Stimulated activated naive CD8-positive, alpha-beta T cell treated with anti-CD3 and anti-CD28 coated beads, Interleukin-15, amount 100 ng/mL, for 72 hours (primary cell): Measurements from ENCODE around the gene FMNL3.
"Not testable (repeated sequence)": the region's sequence is repeated elsewhere in the genome, so short reads cannot be mapped to it uniquely, and the experiment has no call there.

Experiments used
- ATAC-seq: fragments of 150-1000 bp; cut with Tn5 transposase; 2 replicates; pipeline ENCODE4 v1.10.0; 2021; ENCODE audit warnings: mild to moderate bottlenecking, moderate library complexity
- DNase-seq, 2 donors: peaks; one replicate each; pipeline ENCODE4 v3.0.0; 2021 to 2022
- H3K27ac Mint-ChIP-seq, 2 donors: one replicate each; pipeline ENCODE4 v1.8.0; 2022; ENCODE audit warnings: mild to moderate bottlenecking in 2 of 2, mixed read lengths in 2 of 2, moderate library complexity in 2 of 2
- H3K27me3 Mint-ChIP-seq: one replicate; pipeline ENCODE4 v1.8.0; 2022; ENCODE audit warnings: mixed read lengths
- H3K4me1 Mint-ChIP-seq: one replicate; pipeline ENCODE4 v1.8.0; 2022; ENCODE audit warnings: mild to moderate bottlenecking, mixed read lengths
- H3K4me3 Mint-ChIP-seq, 2 donors: one replicate each; pipeline ENCODE4 v1.8.0; 2022; ENCODE audit warnings: mild to moderate bottlenecking in 2 of 2, mixed read lengths in 2 of 2, moderate library complexity in 1 of 2
- H3K9me3 Mint-ChIP-seq, 2 donors: one replicate each; pipeline ENCODE4 v1.8.0; 2022; ENCODE audit warnings: mixed read lengths in 2 of 2

Gene FMNL3

DNA sequence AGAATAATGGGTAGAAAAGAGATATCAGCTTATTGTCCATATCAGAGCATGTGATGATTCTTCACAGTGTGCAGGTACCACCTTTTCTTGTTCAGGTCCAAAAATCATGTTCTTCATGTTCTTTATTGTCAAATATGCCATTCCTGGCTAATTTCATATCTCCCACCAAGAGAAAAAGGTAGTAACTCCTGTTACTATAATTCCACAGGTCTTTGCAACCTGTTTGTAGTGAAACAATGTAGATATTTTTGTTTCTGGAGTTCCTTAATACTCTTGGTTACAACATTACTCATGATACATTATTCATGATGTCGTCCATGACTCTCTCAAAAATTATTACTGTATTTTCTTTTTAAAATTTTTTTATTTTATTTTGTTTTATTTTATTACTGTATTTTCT, 22.8 kb upstream of the FMNL3 start:
- no peak overlapping the region for H3K4me3 Mint-ChIP-seq
- no peaks in the 10 kb centered on the region for H3K4me1 Mint-ChIP-seq
- ATAC-seq (no peak), DNase-seq (no peak)
- H3K27me3 Mint-ChIP-seq = peaks cover 11% of the 10 kb centered on the region
- H3K9me3 Mint-ChIP-seq = peaks cover 0 to 6% of the 10 kb centered on the region in 2 donors
- H3K27ac Mint-ChIP-seq = no peak overlapping the region

DNA sequence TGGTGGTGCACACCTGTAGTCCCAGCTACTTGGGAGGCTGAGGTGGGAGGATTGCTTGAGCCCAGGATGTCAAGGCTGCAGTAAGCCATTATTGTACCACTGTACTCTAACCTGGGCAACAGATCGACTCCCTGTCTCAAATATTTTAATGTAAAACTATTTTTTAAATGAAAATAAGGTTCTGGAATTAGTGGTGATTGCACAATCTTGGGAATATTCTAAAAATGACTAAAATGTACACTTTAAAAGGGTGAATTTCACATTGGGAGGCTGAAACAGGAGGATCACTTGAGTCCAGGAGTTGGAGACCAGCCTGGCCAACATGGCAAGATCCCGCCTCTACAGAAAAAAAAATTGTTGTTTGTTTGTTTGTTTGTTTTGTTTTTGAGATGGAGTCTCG, 21.2 kb upstream of the FMNL3 start:
- Mint-ChIP-seq H3K9me3 (no peaks in the 10 kb centered on the region), H3K27me3 (peaks cover 20% of the 10 kb centered on the region), H3K27ac (no peak overlapping the region), H3K4me3 (no peak overlapping the region), H3K4me1 (no peaks in the 10 kb centered on the region)
- ATAC-seq (no peak), DNase-seq (no peak)

DNA sequence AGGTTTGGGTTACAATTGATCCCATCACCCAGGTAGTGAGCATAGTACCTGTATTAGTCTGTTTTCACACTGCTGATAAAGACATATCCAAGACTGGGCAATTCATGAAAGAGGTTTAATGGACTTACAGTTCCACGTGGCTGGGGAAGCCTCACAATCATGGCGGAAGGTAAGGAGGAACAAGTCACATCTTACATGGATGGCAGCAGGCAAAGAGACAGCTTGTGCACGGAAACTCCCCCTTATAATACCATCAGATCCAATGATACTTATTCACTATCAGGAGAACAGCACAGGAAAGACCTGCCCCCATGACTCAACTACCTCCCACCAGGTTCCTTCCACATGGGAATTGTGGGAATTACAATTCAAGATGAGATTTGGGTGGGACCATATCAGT, 14.2 kb upstream of the FMNL3 start:
- not testable (repeated sequence) for H3K9me3 Mint-ChIP-seq, DNase-seq, H3K4me1 Mint-ChIP-seq, ATAC-seq, H3K4me3 Mint-ChIP-seq, H3K27ac Mint-ChIP-seq
- peaks cover 17% of the 10 kb centered on the region for H3K27me3 Mint-ChIP-seq

DNA sequence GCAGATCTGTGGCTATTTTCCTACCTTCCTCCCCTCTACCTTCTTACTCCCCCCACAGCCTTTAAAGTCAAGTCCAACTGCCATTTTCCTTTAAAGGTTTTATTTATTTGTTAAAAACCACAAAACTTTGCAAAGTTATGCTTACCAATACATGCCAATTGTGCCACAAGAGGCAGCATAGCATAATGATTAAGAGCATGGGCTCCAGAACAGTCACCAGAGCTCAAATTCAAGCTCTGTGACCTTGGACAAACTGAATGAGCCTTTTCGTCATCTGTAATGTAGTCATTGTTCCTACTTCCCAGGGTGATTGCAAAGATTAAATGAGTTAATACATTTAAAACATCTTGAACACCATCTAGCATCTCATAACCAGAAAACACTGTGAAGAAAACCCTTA, 13.0 kb upstream of the FMNL3 start:
- ATAC-seq = no peak
- no peak for DNase-seq
- Mint-ChIP-seq H3K27ac (no peak overlapping the region), H3K4me1 (no peaks in the 10 kb centered on the region), H3K27me3 (peaks cover 17% of the 10 kb centered on the region), H3K4me3 (no peak overlapping the region), H3K9me3 (no peaks in the 10 kb centered on the region)

DNA sequence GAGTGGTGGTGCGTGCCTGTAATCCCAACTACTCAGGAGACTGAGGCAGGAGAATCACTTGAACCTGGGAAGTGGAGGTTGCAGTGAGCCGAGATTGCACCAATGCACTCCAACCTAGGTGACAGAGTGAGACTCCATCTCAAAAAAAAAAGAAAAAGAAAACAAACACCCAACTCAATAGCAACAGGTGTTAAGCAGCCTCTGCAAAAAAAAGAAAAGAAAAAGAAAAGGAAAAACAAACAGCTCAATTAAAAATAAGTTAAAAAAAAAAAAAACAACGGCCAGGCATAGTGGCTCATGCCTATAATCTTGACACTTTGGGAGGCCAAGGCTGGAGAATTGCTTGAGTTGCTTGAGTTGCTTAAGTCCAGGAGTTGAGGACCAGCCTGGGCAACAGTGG, 10.6 kb upstream of the FMNL3 start:
- not testable (repeated sequence) for H3K9me3 Mint-ChIP-seq, H3K4me1 Mint-ChIP-seq, H3K27me3 Mint-ChIP-seq, ATAC-seq, DNase-seq, H3K4me3 Mint-ChIP-seq, H3K27ac Mint-ChIP-seq

GRCh38 chr12:49716553-49716952, 9.3 kb upstream of the FMNL3 start:
- Mint-ChIP-seq H3K4me3 (no peak overlapping the region), H3K27me3 (peaks cover 9% of the 10 kb centered on the region), H3K27ac (no peak overlapping the region), H3K9me3 (no peaks in the 10 kb centered on the region), H3K4me1 (no peaks in the 10 kb centered on the region)
- DNase-seq (no peak), ATAC-seq (no peak)

DNA sequence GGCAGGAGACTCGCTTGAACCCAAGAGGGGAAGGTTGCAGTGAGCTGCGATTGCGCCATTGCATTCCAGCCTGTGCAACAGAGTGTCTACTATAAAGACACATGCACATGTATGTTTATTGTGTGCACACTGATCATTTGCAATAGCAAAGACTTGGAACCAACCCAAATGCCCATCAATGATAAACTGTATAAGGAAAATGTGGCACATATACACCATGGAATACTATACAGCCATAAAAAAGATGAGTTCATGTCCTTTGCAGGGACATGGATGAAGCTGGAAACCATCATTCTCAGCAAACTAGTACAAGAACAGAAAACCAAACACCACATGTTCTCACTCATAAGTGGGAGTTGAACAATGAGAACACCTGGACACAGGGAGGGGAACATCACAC, 6.7 kb upstream of the FMNL3 start:
- not testable (repeated sequence) for H3K27me3 Mint-ChIP-seq, ATAC-seq, H3K4me3 Mint-ChIP-seq, H3K4me1 Mint-ChIP-seq, DNase-seq, H3K27ac Mint-ChIP-seq, H3K9me3 Mint-ChIP-seq

DNA sequence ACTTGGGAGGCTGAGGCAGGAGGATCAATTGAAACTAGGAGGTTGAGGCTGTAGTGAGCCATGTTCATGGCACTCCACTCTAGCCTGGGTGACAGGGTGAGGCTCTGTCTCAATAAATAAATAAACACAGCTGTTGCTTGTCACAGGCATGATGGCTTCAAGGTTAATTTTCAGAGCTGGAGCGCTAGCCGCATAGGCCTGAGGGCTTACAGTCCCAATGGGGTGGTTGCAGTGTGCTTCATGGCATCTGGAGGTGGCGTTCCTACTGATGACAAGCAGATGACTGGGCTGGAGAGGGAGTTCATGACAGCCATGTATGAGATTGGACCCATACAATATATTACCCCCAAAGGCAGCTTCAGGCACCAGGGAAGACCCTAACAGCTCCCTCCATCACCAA, 1.6 kb upstream of the FMNL3 start:
- ATAC-seq = no peak
- Mint-ChIP-seq H3K4me1 (peaks cover 32% of the 10 kb centered on the region), H3K27me3 (no peaks in the 10 kb centered on the region), H3K9me3 (no peaks in the 10 kb centered on the region), H3K4me3 (no peak overlapping the region), H3K27ac (no peak overlapping the region)
- no peak for DNase-seq

GRCh38 chr12:49707812-49708147, 575 bp upstream of the FMNL3 start:
- Mint-ChIP-seq H3K4me1 (peaks cover 42% of the 10 kb centered on the region), H3K27me3 (no peaks in the 10 kb centered on the region), H3K4me3 (peak overlapping the region; percentile 75 to 80), H3K9me3 (no peaks in the 10 kb centered on the region), H3K27ac (peak overlapping the region in 1 of 2 donors; percentile 99)
- DNase-seq (no peak), ATAC-seq (no peak)

DNA sequence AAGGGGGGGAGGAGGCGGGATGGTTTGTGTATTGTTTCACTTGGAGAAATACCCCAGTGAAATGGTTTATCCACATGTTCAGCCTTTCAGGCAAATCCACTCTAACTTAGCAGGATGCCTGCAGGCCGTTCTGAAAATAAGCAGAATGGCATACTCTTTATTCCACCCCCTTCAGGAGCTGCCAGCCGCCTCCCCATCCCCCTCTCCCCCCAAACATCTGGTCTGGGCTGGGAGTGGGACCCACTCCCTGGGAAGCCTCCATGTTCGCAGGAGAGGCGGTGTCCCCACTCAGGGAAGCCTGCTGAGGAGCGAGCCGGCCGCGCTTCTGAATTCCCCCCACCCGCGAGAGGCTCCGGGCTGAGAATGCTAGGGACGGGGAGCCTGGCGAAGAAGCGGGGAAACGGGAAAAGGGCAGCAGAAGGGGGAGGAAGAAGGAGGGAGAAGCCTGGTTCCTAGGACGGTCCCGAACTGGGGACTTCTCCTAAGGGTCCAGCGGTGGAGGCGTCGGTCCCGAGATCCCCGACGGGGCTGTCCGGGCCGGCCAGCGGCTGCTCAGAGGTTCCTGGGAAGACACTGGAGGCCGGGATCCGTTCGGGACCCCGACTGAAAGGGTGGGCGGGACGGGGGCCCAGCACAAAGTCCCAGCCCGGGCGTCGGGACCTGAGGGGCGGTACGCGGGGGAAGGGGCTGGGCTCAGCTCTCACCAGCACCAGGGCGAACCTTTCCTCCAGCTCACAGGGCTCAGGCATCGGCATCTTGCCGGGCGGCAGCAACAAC, 666 bp downstream of the FMNL3 start:
- H3K4me1 Mint-ChIP-seq = peaks cover 55% of the 10 kb centered on the region
- peak overlapping the region; percentile 97 to 98 for H3K4me3 Mint-ChIP-seq
- no peaks in the 10 kb centered on the region for H3K27me3 Mint-ChIP-seq
- H3K9me3 Mint-ChIP-seq = no peaks in the 10 kb centered on the region
- ATAC-seq (peak; percentile 46), DNase-seq (no peak)
- H3K27ac Mint-ChIP-seq = peak overlapping the region; percentile 92 to 95

DNA sequence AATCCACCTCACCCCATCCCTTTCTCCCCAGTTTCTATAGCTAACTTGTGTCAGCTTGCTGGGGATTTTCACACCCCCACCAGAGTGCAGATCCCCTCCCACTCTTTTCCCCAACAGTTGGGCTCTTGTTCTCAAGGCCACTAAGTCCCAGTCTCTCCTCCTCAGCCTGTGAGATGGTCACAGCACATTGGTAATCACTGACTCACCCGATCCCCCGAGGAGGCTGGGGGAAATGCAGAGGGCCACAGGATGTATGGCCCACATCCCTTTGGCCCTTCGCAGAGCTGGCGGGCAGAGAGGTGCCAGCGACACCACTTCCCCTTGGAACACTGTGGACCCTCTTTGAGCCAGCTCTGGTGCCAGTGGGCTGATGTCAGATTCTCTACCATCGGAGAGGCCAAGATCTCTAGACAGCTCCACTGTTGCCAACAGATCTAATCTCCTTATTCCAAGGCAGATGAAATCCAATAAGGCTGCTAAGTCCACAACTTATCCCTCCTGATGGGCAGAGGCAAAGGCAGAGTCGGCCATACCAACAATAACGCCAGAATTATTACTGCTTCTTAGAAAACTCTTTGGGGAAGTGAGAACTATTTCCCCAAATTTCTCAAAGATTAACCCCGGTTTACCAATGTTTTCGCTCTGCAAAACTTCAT, 1.6 kb downstream of the FMNL3 start:
- Mint-ChIP-seq H3K4me3 (peak overlapping the region; percentile 97 to 98), H3K27me3 (no peaks in the 10 kb centered on the region), H3K4me1 (peaks cover 57% of the 10 kb centered on the region), H3K27ac (peak overlapping the region; percentile 19 to 34), H3K9me3 (no peaks in the 10 kb centered on the region)
- peak in 1 of 2 donors; percentile 44 for DNase-seq
- ATAC-seq = no peak

DNA sequence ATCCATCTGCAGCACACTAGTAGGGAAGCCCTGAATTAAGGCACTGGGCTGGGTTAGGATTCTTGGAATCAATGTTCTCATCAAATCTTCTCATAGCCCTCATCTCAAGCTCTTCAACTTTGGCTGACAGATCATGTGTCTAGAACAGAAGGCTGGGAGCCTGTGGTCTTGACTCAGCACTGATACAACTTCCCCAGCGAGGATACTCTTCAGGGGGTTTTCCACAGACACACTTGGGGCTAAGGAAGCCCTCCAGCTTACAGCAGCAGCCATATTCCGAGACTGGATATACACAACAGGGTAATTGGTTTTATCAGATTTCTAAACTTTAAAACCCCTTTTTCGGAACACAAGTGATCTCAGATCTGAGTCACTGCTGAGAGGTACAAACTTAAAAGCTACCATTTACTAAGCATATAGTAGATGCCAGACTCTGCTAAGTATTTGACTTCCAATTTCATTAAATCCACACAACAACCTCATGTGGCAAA, 3.5 kb downstream of the FMNL3 start:
- peak; percentile 45 to 78 for DNase-seq
- Mint-ChIP-seq H3K4me1 (peaks cover 72% of the 10 kb centered on the region), H3K9me3 (no peaks in the 10 kb centered on the region), H3K27ac (peak overlapping the region in 1 of 2 donors; percentile 47), H3K27me3 (no peaks in the 10 kb centered on the region), H3K4me3 (peak overlapping the region; percentile 56 to 97)
- peak; percentile 67 for ATAC-seq

DNA sequence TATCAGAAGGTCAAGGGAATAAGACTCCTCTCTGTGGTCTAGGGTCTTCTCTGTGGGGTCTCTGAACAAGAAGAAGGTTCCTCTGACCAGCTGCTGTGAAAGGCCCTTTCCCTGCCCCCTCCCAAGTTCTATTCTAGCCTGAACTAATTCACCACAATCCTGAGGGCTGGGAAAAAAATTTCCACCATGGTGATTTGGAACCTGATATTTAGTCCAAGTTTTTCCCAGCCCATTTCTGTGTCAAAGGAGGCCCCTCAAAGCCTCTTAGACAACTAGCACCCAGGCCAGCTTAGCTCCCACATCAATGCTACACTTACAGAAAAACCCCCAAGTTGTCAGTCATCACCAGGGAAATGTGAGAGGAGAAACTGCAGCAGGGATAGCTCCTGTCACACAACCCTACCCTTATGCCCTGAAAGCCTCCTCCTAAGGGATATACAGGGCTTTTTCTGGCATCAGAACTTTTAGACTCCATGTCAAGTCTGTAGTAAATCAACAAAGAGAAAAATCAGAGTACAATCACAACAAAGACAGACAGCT, 4.5 kb downstream of the FMNL3 start:
- ATAC-seq = no peak
- H3K4me3 Mint-ChIP-seq = peak overlapping the region; percentile 56 to 65
- peaks cover 78% of the 10 kb centered on the region for H3K4me1 Mint-ChIP-seq
- no peak overlapping the region for H3K27ac Mint-ChIP-seq
- no peak for DNase-seq
- no peaks in the 10 kb centered on the region for H3K9me3 Mint-ChIP-seq
- H3K27me3 Mint-ChIP-seq = no peaks in the 10 kb centered on the region

DNA sequence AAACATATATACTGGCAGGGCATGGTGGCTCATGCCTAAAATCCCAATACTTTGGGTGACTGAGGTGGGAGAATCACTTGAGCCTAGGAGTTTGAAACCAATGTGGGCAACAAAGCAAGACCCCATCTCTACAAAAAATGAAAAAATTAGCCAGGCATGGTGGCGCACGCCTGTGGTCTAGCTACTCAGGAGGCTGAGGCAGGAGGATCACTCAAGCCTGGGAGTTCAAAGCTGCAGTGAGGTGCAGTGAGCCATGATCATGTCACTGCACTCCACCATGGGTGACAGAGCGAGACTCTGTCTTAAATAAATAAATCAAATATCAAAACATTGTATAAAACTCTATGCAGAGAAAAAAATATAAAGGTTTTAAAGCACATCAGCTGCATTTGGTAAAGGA, 5.2 kb downstream of the FMNL3 start:
- H3K4me3 Mint-ChIP-seq = no peak overlapping the region
- H3K9me3 Mint-ChIP-seq = no peaks in the 10 kb centered on the region
- DNase-seq = no peak
- no peak overlapping the region for H3K27ac Mint-ChIP-seq
- H3K4me1 Mint-ChIP-seq = peaks cover 77% of the 10 kb centered on the region
- ATAC-seq = no peak
- no peaks in the 10 kb centered on the region for H3K27me3 Mint-ChIP-seq

GRCh38 chr12:49698619-49699545, 8.3 kb downstream of the FMNL3 start:
- Mint-ChIP-seq H3K4me3 (peak overlapping the region; percentile 77 to 79), H3K9me3 (no peaks in the 10 kb centered on the region), H3K27me3 (no peaks in the 10 kb centered on the region), H3K27ac (peak overlapping the region; percentile 42 to 90), H3K4me1 (peaks cover 60% of the 10 kb centered on the region)
- peak; percentile 80 for ATAC-seq
- DNase-seq = peak; percentile 41 to 72
